Measurements from ENCODE around the gene HS2ST1. TPM values are rescaled to one million over a fixed set of nuclear protein-coding genes. Genes with fewer than 3 reads are reported as not detected.
"Not testable (repeated sequence)": the region's sequence is repeated elsewhere in the genome, so short reads cannot be mapped to it uniquely, and the experiment has no call there.

The HS2ST1 gene
- total RNA-seq, 2 donors from 2014 or later = 11.5 to 11.7 TPM

DNA sequence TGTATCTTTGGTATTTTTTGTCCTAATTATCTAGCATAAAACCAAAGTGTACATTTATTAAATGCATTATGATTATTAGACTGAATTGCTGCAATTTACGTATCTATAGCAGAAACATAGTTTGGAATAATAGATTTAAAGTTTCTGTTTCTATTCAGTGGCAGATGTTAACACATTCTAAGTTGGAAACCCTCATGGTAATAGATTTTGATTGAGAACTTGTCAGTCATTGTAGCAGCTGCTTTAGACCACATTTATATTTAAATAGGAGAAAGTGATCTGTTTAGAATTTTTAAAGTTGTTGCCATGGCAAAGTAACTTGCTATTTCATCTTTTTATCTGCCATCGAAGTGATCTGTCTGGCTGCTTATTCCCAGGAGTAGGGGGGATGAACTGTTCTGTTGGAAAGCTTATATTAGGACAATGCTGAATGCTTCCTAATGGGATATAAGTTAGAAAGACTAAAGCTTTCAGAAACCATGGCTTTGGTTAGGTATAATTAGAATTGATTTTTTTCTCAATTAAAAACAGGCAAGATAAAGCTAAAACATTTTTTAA, 61.6 kb downstream of the HS2ST1 start:
- TF ChIP-seq, protein P1, sequence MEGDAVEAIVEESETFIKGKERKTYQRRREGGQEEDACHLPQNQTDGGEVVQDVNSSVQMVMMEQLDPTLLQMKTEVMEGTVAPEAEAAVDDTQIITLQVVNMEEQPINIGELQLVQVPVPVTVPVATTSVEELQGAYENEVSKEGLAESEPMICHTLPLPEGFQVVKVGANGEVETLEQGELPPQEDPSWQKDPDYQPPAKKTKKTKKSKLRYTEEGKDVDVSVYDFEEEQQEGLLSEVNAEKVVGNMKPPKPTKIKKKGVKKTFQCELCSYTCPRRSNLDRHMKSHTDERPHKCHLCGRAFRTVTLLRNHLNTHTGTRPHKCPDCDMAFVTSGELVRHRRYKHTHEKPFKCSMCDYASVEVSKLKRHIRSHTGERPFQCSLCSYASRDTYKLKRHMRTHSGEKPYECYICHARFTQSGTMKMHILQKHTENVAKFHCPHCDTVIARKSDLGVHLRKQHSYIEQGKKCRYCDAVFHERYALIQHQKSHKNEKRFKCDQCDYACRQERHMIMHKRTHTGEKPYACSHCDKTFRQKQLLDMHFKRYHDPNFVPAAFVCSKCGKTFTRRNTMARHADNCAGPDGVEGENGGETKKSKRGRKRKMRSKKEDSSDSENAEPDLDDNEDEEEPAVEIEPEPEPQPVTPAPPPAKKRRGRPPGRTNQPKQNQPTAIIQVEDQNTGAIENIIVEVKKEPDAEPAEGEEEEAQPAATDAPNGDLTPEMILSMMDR (IDR thresholded peaks at IDR 0.05) = no peak
- TF ChIP-seq POLR2AphosphoS5 (IDR thresholded peaks at IDR 0.05) (no peak), POLR2A (IDR thresholded peaks at IDR 0.05) (no peak)
- no peak overlapping the region for H3K4me3 ChIP-seq
- DNase-seq (ENCODE audit: low spot score) = no peak
- WGBS = 63% methylated on average over 2 of the region's 2 CpGs
- H3K36me3 ChIP-seq = no peaks in the 10 kb centered on the region
- no peaks in the 10 kb centered on the region for H3K4me1 ChIP-seq (replicated peaks)
- H3K27ac ChIP-seq = no peak overlapping the region
- intact Hi-C loops (cut with DNase I) = no loop called here
- H3K27me3 ChIP-seq (replicated peaks; ENCODE audit: insufficient read depth) = no peaks in the 10 kb centered on the region
- no peaks in the 10 kb centered on the region for H3K9me3 ChIP-seq

DNA sequence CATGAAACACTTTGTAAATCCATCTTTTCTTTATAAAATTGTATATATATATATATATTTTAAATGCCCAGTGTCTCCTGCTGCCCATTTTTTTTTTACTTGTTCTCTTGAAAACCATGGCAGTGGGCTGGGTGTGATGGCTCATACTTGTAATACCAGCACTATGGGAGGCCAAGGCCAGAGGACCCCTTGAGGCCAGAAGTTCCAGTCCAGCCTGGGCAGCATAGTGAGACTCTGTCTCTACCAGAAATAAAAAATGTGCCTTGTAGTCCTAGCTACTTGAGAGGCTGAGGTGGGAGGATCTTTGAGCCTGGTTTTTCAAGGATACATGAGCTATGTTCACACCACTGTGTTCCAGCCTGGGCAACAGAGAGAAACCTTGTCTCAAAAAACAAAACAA, 62.2 kb downstream of the HS2ST1 start:
- H3K4me3 ChIP-seq = no peak overlapping the region
- no peak for DNase-seq (ENCODE audit: low spot score)
- H3K27ac ChIP-seq = no peak overlapping the region
- TF ChIP-seq, protein P1 (IDR thresholded peaks at IDR 0.05) = no peak
- no peak for TF ChIP-seq POLR2AphosphoS5 (IDR thresholded peaks at IDR 0.05)
- TF ChIP-seq POLR2A (IDR thresholded peaks at IDR 0.05) = no peak
- H3K4me1 ChIP-seq (replicated peaks) = no peaks in the 10 kb centered on the region
- intact Hi-C loops (cut with DNase I) = no loop called here
- H3K27me3 ChIP-seq (replicated peaks; ENCODE audit: insufficient read depth) = no peaks in the 10 kb centered on the region
- no peaks in the 10 kb centered on the region for H3K9me3 ChIP-seq
- no peaks in the 10 kb centered on the region for H3K36me3 ChIP-seq

DNA sequence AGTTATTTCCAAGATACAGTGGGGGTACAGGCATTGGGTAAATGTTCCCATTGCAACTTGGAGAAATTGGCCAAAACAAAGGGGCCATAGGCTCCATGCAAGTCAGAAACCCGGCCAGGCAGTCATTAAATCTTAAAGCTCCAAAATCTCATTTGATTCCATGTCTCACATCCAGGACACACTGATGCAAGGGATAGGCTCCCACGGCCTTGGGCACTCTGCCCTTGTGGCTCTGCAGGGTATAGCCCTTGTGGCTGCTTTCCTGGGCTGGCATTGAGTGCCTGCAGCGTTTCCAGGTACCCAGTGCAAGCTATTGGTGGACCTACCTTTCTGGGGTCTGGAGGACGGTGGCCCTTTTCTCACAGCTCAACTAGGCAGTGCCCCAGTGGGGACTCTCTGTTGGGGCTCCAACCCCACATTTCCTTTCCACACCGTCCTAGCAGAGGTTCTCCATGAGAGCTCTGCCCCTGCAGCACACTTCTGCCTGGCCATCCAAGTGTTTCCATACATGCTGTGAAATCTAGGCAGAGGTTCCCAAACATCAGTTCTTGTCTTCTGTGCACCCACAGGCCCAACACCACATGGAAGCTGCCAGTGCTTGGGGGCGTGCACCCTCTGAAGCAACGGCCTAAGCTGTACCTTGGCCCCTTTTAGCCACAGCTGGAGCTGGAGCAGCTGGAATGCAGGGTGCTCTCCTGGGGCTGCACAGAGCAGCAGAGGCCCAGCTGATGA, 67.2 kb downstream of the HS2ST1 start:
- Histone ChIP-seq H3K9me3 (no peaks in the 10 kb centered on the region), H3K27me3 (replicated peaks; ENCODE audit: insufficient read depth) (no peaks in the 10 kb centered on the region), H3K36me3 (no peaks in the 10 kb centered on the region), H3K4me1 (replicated peaks) (no peaks in the 10 kb centered on the region), H3K27ac (no peak overlapping the region), H3K4me3 (no peak overlapping the region)
- intact Hi-C loops (cut with DNase I) = no loop called here
- WGBS = 95% methylated on average over 7 of the region's 7 CpGs
- TF ChIP-seq, protein P1 (IDR thresholded peaks at IDR 0.05) = no peak
- TF ChIP-seq POLR2A (IDR thresholded peaks at IDR 0.05) = no peak
- TF ChIP-seq POLR2AphosphoS5 (IDR thresholded peaks at IDR 0.05) = no peak
- no peak for DNase-seq (ENCODE audit: low spot score)

DNA sequence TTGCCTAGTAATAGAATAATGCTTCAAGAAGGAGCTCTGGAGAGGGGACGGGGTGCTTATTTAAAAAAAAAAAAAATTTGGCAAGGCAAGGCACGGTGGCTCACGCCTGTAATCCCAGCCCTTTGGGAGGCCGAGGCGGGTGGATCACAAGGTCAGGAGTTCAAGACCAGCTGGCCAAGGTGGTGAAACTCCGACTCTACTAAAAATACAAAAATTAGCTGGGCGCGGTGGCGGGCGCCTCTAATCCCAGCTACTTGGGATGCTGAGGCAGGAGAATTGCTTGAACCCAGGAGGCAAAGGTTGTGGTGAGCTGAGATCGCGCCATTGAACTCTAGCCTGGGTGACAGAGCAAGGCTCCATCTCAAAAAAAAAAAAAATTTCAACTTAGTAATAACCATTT, 69.2 kb downstream of the HS2ST1 start:
- H3K27ac ChIP-seq; H3K36me3 ChIP-seq; H3K4me1 ChIP-seq (replicated peaks); intact Hi-C loops (cut with DNase I); H3K9me3 ChIP-seq; H3K27me3 ChIP-seq (replicated peaks; ENCODE audit: insufficient read depth); DNase-seq (ENCODE audit: low spot score); H3K4me3 ChIP-seq: not testable (repeated sequence)
- WGBS = 96% methylated on average over 12 of the region's 12 CpGs

DNA sequence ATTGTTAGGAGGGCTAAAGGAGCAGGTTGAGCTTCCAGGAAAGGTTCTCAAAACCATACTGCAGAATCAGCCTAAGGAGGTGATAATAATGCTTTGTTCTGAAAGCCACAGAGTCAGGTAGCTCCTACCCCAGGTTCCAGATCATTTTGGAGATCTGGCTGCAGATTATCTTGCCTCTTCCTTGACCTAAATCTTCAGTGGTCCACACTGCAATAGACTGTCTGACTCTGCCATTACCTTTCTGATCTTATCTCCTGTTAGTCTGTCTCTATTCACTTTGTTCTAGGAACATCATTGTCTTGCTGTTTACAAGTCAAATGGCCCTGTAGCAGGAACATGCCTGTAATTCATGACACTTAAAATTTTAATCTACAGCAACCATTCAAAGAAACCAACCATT, 73.0 kb downstream of the HS2ST1 start:
- no peak overlapping the region for H3K27ac ChIP-seq

More for the DNA sequence above, 73.0 kb downstream of the HS2ST1 start:
- no peak for DNase-seq (ENCODE audit: low spot score)
- Histone ChIP-seq H3K4me3 (no peak overlapping the region), H3K9me3 (no peaks in the 10 kb centered on the region), H3K36me3 (no peaks in the 10 kb centered on the region), H3K4me1 (replicated peaks) (peaks cover under 1% of the 10 kb centered on the region), H3K27me3 (replicated peaks; ENCODE audit: insufficient read depth) (no peaks in the 10 kb centered on the region)
- no peak for TF ChIP-seq POLR2A (IDR thresholded peaks at IDR 0.05)
- TF ChIP-seq, protein P1 (IDR thresholded peaks at IDR 0.05) = no peak
- no peak for TF ChIP-seq POLR2AphosphoS5 (IDR thresholded peaks at IDR 0.05)
- intact Hi-C loops (cut with DNase I) = no loop called here
